GM20431 (cell line): ENCODE data around the gene DZIP1.
"Not testable (repeated sequence)": the region's sequence is repeated elsewhere in the genome, so short reads cannot be mapped to it uniquely, and the experiment has no call there.

Source experiments
- in situ Hi-C: fragments of 300-500 bp; cut with MseI, MboI; formaldehyde crosslinking; loops from one replicate; pipeline ENCODE4 v1.15.0; 2020; ENCODE audit warnings: low sequenced_read_pairs; ENCODE audit not compliant: unreplicated experiment

DZIP1 gene

GRCh38 chr13:95607366-95607765, 37.1 kb downstream of the DZIP1 start:
- in situ Hi-C loops = no loop called here

GRCh38 chr13:95605448-95606125, 38.9 kb downstream of the DZIP1 start:
- in situ Hi-C loops = no loop called here

- in situ Hi-C loops = no loop called here
These were observed 40.0 kb downstream of the DZIP1 start for GRCh38 chr13:95604556-95604915.

- in situ Hi-C loops = no loop called here
These were observed 40.5 kb downstream of the DZIP1 start for GRCh38 chr13:95603887-95604555.

DNA sequence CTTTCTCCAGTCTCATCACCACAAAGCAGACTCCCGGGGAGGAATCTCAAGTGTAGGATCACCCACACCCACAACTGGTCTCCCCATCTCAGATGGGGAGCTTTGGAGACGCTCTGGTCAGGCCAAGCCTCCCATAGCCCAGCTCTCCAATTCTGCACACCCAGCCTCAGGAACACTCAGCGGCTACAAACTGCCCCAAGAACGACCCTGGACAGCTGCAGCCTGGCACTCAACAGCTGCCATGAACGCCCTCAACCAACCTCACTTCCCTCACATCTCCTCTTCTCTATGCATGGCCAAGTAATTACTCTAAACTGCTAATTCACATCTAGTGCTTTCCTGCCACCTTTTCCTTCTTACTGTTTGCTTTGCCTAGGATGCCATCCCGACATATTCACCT, 42.6 kb downstream of the DZIP1 start:
- in situ Hi-C loops = no loop called here

DNA sequence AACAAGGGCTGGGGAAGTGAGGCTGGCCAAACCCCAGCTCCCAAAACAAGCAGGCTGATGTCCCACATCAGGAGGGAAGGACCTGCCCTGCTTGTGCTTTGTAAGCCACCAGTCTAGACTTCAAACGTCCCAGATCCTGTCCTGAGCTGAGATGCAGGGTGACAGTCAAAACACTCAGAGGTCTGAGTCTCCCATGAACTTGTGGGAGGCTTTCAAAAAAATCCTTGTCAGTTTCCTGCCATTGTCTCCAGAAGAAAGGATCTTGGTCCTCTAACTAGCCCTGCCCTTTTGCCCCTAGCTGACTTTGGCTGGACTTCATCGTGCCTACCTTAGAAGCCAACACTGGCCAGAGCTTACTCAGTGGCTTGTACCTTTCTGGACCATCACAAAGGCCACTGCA, 43.3 kb downstream of the DZIP1 start:
- in situ Hi-C loops = no loop called here

GRCh38 chr13:95596701-95597100, 47.8 kb downstream of the DZIP1 start:
- in situ Hi-C loops = no loop called here

GRCh38 chr13:95593462-95593861, 51.0 kb downstream of the DZIP1 start:
- in situ Hi-C loops = no loop called here

GRCh38 chr13:95588721-95589120, 55.8 kb downstream of the DZIP1 start:
- in situ Hi-C loops = no loop called here

DNA sequence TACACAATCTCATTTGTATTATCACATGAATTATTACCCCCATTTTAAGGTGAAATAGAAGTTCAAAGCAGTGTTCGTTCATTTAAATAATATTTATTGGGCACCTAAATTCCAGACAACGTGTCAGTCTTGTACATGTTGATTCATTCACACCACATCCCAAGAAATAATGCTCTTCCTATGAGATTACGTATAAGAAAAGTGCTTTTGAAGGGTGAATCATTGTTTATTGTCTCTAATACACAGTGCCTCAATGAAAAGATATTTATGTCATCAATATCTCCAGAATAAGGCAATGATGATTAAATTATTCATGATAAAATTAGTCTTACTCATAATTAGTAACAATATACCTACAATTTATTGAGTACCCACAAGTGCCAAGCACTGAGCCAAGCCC, 56.4 kb downstream of the DZIP1 start:
- in situ Hi-C loops = no loop called here

DNA sequence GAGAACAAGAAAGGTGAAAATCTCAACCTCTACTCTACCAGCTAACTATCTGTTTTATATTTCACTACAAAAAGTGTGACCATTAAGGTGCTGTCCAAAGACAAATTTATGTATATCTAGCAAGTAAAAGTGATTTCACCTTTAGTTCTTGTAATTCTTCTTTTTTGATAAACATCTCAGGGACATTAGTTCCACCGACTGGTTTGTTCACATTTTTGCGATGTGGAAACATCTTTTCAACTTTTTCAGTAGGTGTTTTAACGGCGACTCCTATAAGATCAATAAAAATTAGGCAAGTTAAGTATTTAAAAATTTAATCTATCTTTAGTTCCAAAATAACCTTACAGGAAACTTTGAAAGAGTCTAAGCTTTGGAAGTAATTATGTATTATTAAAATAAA, 58.6 kb downstream of the DZIP1 start:
- in situ Hi-C loops = no loop called here

DNA sequence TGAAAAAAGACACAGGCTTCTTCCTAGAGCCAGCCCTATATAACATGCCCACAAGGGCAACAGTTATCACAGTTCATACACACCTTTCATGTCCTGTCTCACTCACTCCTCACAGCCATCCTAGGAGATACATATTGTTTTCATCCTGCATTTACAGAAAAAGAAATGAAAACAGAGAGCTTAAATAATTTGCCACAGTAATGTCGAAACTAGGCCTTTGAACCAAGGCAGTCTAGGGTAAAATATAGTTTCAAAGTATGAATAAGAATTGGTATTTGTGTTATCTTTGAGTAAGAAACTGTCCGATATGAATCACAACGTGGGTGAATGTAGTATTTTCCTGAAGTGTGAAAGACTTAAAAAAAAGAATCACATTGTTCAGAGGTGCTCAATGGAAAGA, 65.2 kb downstream of the DZIP1 start:
- in situ Hi-C loops = no loop called here

GRCh38 chr13:95573221-95573620, 71.3 kb downstream of the DZIP1 start:
- in situ Hi-C loops = no loop called here

DNA sequence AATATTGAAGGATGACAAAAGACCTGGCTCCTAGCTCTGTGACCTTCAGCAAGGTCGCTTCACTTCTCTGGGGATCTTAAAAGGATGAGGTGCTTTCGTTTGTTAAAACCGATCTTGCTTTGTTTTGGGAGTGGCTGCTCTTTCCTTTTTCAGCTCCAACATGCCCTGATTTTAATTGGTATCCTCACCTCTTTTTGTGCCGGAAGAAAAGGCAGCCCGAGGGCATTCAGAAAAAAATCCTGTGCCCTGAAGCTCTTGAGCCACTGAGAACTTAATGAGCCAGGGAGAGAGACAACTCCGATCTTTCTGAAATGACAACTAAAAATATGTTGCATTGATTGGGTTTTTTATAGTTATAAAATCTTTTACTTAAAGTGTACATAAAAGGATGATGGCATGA, 72.6 kb downstream of the DZIP1 start:
- in situ Hi-C loops = no loop called here

- in situ Hi-C loops = no loop called here
These were observed 74.5 kb downstream of the DZIP1 start for GRCh38 chr13:95570016-95570415.

DNA sequence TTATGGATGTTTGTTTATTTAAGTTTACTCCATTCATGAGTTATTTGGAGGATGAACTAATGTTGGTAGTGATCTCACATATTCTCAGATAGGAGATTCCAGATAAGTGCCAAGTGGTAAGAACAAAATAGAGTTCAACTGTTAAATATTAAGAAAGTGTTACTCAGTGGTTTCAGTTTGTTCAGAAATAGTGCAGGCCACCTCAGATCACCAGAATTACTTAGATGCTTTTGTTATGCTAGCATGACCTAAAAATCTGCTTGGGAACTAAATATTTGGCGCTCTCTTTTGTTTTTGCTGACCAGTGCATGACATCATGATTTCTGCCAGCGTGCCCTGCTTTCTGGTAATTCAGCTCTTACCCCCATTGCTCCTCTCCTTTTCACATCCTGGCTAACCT, 76.4 kb downstream of the DZIP1 start:
- in situ Hi-C loops = no loop called here

DNA sequence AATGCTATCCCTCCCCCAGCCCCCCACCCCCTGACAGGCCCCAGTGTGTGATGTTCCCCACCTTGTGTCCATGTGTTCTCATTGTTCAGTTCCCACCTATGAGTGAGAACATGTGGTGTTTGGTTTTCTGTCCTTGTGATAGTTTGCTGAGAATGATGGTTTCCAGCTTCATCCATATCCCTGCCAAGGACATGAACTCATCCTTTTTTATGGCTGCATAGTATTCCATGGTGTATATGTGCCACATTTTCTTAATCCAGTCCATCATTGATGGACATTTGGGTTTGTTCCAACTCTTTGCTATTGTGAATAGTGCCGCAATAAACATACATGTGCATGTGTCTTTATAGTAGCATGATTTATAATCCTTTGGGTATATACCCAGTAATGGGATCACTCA, 78.7 kb downstream of the DZIP1 start:
- in situ Hi-C loops = not testable (repeated sequence)

GRCh38 chr13:95564733-95565291, 79.7 kb downstream of the DZIP1 start:
- in situ Hi-C loops = no loop called here

DNA sequence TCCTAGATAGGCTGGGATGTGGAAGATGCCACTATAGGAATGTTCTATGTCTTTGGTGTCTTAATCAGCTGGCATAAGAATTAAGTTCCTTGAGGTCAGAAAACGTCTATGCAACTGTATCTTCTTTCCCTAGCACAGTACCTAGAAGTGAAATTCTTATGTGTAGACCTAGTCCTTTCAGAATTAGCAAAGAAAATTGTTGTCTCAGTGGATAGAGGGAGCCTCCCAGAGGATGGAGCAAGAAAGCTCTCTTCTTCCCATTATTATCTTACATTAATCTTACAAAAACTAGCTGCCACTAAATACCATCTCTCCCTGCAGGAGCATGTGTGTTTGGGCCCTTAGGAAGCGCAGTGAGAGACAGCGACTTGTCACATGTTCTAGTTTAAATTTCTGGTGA, 80.4 kb downstream of the DZIP1 start:
- in situ Hi-C loops = no loop called here

GRCh38 chr13:95560387-95560786, 84.1 kb downstream of the DZIP1 start:
- in situ Hi-C loops = no loop called here

- in situ Hi-C loops = no loop called here
These were observed 85.4 kb downstream of the DZIP1 start for GRCh38 chr13:95559100-95559499.

GRCh38 chr13:95557013-95557412, 87.5 kb downstream of the DZIP1 start:
- in situ Hi-C loops = no loop called here
